PC-9 (cell line): ENCODE measurements around the gene ZNF709.

Experiments
- CTCF ChIP-seq: fragments of 200-600 bp; sonication (generic); conservative IDR thresholded peaks from 2 replicates; pipeline ENCODE4 v1.6.1; 2017; ENCODE audit warnings: mixed run types, antibody characterized with exemption, mild to moderate bottlenecking, moderate library complexity
- EZH2 ChIP-seq: fragments of 200-600 bp; sonication (generic); IDR thresholded peaks from 2 replicates; pipeline ENCODE4 v1.8.0; 2017; ENCODE audit warnings: antibody characterized with exemption, low read depth

- no peak for TF ChIP-seq EZH2
- no peak; the same call in 1 of the 2 replicates for TF ChIP-seq CTCF
Measured at GRCh38 chr19:12440541-12441316, 43.9 kb downstream of the ZNF709 start, which contains the start of gene ZNF443.
